Measurements from ENCODE around the gene ZNF536.

Gene ZNF536

DNA sequence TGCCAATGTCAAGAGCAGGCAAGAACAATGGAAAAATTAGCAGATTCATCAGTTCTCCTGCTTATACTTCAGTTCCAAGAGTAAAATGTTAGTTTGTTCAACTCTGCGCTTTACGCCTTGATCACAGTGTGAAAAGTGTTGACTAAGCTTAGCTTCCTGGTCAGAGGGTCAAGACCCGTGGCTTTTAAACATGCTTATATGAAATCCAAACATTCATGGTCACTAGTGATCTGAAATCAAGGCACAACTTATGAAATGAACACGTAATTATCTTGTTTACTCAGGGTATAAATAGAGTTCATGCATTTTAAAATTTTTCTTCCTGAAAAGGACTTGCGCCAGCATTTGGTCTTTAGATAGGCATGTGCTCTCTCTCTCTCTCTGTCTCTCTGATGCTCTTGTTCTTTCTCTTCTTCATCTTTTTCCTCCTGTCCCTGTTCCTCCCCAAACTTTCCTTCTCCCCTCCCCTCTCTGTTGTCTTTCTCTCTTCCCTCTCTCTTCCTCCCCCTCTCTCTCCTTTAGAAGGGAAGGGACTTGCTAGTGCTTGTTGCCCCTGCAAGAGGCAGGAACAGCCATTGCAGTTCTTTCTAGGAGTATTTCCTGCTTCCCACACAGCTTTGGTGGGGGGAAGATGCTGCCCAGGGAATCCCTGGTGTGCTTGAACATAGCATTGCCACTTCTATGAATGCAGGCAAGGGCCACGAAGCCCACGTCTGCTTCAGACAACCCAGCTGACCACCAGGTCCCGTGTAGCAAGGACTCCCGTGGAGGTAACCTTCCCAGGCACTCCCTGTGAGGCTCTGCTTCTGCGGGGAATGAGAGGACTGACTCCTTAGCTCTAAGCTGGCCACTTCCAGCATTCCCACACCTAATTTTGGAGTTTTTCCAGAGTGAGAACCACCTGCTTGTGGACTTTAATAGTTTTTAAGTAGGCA lies 7.1 kb upstream of the ZNF536 start:
- no peak for DNase-seq

DNA sequence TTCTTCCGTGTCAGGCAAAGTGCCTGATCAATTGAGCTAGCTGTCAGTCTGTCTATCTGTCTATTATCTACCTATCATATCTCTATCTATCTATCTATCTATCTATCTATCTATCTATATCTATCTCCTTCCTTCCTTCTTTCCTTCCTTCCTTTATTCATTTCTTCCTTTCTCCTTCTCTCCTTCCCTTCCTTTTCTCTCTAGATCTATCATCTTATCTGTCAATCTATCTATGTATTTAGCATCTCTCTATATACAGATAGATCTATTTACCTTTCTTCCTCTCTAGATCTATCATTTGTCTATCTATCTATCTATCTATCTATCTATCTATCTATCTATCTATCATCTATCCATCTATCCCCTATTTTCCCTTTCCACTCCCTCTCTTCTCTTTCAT lies 5.9 kb upstream of the ZNF536 start:
- no peak for DNase-seq

DNA sequence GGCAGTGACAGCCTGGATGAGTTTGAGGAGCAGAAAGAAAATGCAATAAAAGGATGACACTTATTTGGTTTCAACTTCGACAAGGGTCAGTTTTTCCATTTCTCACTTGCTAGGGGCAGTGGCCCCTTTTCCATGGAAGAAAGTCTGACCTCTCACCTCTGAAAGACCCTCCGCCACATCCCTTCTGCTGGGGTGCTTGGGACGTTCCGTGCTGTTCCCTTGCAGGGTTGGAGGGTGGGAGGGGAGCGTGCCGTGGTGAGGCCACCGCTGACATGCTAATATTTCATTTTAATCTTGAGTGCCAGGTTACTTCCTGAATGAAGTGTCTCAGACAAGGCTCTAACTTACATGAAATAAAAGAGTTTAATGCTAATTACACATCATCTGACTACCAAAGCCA lies 5.2 kb upstream of the ZNF536 start:
- DNase-seq, result no peak

DNA sequence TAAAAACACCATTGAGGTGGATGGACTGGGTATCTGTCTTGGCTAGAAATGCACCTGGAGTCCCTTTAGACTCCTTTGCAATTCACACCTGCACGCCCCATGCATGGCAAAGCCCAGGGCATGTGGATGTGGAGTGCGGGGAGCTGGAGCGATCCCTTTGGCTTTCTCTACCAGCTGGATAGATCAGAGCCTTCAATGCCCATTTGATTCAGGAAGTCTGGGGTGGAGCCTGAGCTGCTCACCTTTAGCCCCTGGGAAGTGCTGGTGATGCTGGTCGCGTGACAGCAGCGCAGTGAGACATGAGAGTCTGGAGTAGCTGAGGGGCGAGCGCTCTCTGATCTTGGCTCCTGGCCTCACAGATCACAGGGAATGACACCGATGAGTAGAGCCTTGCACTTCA lies 4.8 kb upstream of the ZNF536 start:
- DNase-seq, result no peak

DNA sequence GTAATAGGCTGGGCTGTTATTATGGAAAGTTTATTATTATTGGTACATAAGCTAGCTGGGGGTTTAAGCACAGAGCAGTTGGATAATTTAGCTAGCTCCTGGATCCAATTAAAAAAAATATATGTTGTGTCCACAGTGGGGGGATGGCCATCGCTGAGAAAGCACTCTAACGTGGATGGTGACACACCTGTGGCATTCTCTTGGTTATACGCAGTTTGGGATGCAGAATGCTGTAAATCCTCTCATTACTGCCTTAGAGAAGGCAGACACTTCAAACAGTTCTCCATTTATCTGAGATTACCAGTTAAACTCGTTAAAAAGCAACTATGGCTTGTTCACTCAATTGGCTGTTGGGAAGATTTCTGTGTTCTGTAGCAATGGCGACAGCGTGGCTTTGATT lies 2.4 kb upstream of the ZNF536 start:
- DNase-seq, result no peak

DNA sequence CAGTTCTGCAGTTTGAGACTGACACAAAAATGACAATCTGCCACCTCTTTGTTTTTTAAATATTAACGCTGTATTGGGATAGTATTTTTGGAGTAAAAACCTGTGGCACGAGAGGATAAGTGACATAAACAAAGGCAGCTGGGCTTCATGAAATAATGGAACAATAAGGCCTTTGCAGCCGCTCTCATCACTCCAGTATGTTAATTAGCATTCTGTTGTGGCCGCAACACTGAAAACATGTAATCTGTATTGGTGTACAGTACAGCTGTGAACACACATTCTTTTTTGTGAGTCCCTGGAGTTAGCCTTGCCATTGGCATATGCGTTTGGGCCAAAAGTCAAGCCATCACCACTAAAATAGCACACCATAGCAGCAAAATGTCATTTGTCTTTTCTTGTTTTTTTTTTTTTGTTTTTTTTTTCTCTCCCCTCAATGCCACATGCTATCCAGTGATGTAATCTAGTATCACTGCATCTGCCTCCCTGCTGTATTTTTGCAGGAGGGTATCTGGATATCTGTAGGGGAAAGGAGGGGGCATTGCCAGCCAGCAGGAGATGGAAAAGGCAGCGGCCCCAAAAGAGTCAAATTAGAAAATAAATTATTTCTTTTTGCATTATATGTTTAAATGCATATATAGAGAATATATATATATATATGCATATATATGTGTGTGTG lies 885 bp upstream of the ZNF536 start:
- no peak for DNase-seq

DNA sequence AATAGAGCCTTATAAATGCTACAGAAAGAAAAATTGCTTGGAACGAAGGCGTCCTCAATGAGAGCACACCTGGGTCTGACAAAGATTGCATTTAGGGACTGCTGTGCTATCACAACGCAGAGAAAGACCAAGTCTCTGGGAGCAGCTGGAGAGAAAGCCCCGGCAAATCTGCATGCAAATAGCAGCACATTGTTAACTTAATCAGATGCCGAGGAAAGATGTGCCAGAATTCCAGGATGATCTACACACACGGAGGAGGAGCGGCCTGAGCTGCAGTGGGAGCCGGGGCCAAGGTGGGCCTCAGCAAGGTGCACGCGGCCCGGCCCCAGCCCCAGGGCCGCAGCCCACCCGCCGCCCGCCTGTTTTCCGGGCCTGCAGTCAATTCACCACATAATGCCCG lies 1.4 kb downstream of the ZNF536 start:
- DNase-seq, result no peak

DNA sequence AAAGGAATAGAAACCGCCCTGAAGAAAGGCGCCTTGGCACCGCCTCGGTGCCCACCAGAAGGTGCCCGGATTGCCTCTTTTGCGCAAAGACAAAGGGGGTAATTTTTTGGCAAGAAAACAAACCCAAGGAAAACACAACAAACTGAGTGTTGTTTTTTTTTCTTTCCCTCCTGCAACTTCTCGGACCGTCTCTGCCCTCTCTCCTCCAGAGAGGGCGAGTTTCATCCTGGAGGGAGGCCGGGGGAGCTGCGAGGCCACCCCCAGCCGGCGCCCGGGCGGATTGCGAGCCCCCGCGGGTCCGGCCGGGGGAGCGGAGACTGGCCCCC lies 2.3 kb downstream of the ZNF536 start:
- no peak for DNase-seq

DNA sequence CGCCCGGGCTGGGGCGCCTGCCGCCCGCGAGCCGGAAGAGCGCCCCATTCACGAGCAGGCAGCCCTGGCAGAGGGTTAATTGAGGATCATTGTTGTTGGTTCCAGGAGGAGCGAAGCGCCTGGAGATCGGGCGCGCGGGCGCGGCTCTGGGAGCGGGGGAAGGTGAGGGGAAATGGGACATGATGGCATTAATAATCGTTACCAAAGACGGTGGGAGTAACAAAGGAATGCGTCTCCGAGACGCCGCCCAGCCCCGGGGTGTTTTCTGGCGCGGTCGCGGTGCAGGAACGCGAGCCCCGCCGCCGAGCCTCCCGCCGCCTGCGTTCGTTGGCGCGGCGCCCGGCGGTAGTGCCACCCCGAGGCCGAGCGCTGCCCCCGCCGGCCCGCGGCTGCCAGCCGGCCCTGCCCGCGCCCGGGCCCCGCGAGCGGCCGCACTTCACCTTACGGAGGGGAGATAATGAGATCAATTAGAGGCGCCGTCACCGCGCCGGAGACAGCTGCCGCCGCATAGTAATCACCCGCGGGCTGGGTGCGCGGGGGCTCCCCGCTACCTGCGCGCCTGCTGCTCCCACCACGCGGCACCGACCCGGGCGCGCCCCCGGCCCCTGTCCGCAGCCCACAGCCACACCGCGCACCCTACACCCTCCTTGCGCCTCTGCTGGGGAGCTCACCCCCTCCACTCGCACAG lies 2.8 kb downstream of the ZNF536 start:
- no peak for DNase-seq

DNA sequence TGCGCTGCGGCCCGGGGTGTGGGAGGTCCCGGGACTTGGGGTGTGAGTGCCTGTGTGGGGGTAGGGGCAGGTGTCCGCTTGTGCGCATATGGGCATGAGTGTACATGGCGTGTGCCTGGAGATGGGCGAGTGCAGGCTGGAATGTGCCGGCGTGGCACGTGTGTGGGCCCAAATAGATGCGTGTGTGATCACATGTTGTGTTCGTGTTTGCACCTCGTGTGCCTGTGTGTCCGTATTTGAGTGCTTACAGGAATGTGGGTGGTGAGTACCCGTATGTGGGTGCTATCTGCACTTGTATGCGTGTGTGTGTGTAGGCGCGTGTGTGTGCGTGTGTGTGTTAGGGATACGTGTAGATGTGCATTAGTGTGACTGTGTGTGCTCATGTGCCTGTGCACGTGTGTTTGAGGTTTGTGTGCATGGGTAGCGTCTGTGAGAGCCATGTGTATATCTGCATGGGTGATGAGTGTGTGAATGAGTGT lies 3.4 kb downstream of the ZNF536 start:
- no peak for DNase-seq

DNA sequence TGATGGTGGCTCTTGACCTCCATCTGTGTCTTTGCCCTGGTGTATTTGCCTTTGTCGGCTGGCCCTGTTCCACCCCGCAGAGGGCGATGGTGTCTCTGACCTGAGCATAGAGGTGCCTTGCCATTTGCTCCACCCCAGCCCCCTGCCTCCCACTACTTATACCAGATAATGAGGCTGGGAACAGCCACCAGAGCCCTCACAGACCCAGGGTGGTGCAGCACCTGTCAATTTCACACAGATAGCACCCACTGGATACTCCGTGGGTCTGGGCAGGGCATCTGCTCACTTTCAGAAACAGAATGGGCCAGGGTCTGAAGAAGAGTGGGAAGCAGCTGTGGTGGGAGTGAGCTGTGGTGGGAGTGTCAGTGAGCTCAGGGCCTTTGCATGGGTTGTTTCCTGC lies 4.1 kb downstream of the ZNF536 start:
- no peak for DNase-seq

DNA sequence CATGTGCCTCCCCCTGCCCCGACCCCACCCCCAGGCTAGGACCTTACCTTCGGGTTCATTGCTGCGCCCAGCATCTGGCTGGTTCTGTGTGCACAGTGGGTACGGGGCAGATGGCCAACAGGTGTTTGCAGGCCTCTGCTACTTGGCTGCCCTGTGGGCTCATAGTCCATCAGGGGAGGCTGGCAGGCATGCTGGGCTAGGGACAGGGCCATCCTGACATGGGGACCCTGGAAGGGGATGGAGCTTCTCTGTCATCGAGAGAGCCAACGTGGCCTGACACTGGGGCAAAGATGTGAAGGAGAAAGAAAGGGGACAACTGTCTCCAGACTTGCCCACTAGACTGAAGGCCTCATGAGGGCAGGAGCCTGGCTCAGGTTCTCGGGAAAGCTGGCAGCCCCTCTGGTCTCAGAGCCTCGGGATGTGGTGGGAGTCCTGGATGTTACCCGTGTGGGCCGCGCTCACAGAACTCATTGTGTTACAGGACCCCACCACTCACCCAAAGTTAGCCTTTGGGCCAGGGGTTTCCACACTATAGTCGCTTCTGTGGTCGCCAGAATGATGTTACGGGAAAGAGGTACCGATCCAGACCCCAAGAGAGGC lies 4.7 kb downstream of the ZNF536 start:
- DNase-seq, result no peak

DNA sequence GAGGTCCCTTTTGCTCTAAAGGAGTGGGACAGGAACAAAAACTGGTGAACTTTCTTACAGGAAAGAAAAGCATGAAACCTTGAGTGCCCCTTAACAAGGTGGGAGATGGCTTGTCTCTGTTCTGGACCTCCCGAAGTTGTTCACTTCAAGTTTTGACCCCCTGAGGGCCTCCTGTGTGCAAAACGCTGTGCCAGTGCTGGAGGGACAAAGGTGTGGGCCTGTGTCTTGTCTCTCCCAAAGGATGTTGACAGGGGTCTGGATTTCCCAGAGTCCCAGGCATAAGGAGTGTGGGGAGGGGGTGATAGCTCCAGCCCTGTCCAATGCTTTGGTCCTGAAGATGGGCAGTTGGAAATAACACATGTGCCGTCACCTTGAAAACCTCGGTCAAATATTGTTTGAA lies 6.5 kb downstream of the ZNF536 start:
- no peak for DNase-seq

DNA sequence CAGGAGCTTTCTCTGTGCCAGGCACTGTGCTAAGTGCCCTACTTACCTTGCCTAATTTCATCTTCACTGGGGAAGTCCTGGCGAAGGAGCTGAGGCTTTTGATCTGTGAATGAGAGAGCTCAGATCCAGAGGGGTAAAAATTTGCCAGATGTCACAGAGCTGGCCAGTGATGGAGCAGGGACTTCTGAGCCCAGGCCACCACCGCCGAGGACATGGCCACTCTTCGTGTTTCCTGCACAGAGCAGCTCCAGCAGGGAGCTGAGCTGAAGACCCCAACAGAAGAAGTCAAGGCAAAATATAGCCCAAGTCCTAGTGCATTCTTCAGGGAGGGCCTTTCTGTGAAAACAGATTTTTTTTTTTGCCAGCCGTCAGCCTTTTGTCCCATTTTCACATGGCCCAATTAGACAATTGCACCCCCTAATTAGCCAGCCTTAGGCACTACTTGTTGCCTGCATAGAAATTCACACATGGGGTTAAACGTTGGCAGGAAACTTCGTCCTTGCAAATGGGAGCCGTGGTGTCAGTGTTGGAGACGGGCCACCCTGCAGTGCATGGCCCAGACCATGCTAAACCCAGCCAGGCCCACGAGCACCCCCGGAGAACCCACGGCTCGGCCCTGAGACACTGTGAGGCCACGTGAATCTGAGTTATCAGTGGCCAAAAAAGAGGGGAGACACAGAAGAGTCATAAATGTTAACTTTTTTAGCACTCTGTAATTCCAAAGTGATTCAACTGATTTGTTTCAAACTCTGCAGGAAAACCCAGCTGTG lies 7.8 kb downstream of the ZNF536 start:
- no peak for DNase-seq

DNA sequence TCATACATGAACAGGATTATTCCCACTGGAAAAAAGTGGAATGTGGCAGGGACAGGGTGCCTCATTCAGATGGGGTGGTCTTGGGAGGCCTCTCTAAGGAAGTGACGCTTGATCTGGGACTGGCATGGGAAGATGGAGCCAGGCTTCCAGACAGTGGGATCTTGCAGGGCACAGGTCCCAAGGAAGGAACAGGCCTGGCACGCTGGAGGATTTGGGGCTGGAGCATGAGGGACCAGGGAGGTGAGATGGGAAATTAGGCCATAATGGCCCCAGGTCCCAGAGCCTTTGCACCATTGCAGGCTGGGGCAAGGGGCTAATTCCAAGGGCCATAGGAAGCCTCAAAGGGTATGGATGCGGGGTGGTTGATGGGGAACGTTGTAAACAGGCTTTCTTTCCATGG lies 9.2 kb downstream of the ZNF536 start:
- DNase-seq, result no peak

DNA sequence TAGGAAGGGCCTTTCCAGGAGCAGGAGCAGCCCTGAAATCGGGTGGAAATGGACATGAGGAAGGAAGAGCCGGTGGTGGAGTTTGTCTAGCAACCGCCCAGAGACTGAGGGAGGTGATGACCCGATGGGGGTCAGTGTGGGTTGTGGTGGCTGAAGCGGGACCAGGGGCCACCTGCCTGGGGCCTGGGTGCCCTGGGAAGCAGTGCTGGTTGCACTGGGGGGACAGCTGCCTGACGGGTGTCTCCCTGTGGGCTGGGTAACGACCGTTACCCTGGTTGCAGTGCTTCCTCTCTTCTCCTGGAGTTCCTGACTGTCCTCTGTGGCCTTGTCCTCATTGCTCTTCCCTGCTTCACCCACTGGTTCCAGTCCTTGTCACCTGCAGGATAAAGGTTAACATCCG lies 13.0 kb downstream of the ZNF536 start:
- no peak for DNase-seq

DNA sequence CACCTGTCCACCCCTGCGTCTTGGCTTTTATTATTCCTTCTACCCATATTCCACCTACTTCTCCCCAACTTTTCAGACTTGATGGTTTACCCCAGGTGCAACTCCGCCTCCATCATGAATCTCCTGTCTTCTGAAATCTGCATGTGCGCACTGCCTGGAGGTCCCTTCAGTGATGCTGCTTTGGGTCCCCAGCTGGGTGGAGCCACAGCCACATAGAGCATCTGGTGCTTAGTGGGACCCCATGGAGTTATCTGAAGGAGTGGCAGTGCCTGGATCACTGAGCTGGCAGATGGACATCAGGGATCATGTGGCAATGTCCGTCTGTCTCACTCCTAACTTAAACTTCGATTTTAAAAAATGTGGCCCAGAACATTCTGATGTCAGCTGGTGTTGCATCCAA lies 13.5 kb downstream of the ZNF536 start:
- DNase-seq, result no peak

DNA sequence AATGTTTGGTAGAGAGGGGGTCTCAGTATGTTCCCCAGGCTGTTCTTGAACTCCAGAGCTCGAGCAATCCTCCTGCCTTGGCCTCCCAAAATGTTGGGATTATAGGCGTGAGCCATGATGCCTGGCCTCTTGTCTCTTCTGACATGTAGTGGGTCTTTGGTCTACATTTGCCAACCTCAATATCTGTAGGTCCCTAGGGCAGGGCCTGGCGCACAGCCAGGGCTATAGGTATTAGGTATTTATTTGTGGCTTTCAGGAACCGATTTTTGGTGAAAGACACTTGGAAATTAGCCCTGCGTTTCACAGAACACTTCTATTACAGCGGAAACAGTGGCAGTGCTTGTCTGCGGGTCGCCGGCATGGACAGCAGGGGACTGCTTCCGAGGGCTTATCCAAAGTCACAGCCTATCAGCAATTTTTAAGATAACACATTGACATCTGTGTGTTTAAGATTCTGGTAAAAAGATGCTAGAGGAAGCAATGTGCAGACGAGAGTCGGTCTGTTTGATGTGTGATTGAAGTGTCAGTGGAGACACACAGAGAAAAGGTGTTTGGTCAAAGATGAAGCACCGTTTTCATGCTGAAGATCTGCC lies 14.5 kb downstream of the ZNF536 start:
- no peak for DNase-seq

DNA sequence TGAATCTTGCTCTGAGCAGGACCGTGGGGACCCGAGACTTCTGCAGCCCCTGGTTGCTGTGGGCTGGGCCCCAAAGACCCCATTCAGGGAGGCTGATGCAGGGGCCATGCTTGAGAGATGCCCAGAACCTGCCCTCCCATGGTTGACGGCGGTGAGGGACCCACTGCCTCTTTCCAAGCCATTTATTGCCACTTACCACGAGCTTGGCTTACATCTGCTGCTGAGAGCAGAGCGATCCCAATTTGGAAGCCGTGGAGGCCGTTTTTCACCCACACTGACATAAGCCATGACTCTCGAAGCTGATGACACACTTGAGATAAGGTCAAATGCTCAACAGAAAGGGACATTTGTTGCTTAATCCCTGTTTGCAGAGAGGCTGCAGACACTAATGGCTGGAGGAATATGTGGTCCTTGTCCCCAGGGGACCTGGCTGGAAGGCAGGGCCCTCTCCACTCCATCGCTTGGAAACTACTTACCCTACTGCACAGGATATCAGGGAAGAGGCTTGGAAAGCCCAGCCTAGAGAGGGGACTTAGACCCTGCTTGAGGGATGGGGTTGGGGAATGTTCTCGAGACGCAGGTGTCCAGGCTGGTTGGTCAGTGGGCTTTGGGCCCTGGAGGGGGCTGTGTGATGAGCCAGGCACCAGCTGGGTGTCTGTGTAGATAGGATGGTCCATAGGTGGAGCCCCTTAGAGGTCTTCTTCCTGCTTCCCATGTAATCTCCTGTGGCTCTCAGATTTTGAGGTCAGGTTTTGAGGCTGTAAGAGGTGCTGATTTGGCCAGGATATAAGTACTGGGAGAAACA lies 15.3 kb downstream of the ZNF536 start:
- DNase-seq, result no peak

DNA sequence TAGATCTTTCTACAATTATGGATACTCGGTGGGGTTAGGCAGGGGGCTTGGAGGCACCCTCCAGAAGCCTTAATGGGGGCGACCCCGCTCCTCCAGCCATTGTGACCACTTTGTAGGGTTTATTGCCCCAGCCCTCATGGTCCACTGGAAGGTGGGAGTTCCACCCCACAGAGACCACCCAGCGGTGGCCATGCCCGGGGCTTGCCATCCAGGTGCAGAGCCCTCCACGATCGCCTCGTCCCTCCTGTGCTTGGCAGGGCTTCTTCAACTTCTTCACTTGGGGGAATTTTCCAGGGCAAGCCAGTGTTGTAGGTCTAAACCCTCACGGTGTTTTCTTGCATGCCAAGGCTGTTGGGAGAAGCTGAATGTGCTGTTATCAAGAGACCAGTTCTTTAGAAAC lies 16.1 kb downstream of the ZNF536 start:
- no peak for DNase-seq

DNA sequence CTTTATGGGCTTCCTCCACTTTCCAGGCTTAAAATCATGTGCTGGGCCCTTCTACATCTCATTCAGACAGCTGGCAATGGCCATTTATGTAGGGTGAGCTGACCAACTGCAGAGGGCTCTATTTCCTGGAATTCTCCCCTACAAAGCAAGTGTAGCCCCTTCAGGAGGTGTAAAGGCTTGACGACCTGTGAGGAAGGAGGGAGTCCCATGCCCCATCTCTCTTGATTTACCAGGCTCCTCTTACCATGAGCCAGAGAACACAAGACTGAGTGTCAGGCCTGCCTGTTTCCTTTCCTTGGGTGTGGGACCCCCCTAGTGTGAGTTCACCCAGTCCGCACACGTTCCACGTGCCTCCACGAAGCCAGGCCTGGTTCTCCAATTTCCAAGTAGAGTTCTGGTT lies 16.6 kb downstream of the ZNF536 start:
- no peak for DNase-seq

All from CD4-positive, alpha-beta T cell treated with Interleukin-1 beta for 1 hour (primary cell).